ENCODE results near the gene BSN.

BSN gene

DNA sequence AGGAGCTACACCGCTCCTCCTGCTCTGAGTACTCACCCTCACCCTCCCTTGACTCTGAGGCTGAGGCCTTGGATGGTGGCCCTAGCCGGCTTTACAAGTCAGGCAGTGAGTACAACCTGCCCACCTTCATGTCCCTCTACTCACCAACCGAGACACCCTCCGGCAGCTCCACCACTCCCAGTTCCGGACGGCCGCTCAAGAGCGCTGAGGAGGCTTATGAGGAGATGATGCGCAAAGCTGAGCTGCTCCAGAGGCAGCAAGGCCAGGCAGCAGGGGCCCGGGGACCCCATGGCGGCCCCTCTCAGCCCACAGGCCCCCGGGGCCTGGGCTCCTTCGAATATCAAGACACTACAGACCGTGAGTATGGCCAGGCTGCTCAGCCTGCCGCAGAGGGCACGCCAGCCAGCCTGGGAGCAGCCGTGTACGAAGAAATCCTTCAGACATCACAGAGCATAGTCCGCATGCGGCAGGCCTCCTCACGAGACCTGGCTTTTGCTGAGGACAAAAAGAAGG, 98.7 kb downstream of the BSN start:
- Histone ChIP-seq H3K27ac (ENCODE audit: low read length) (no peak overlapping the region), H3K9me3 (ENCODE audit: control insufficient read depth, insufficient read depth, low read length) (no peaks in the 10 kb centered on the region), H3K4me3 (ENCODE audit: low read length) (no peak overlapping the region), H3K4me1 (ENCODE audit: control insufficient read depth, insufficient read depth, low read length) (no peaks in the 10 kb centered on the region), H3K27me3 (ENCODE audit: control insufficient read depth, insufficient read depth, low read length) (no peaks in the 10 kb centered on the region), H3K36me3 (ENCODE audit: control insufficient read depth, insufficient read depth, low read length) (no peaks in the 10 kb centered on the region)
- no peak for DNase-seq (ENCODE audit: low read depth, low spot score)
- no CpG with 5 or more reads among the region's 21 CpGs for WGBS (ENCODE audit: insufficient coverage, insufficient read length)

DNA sequence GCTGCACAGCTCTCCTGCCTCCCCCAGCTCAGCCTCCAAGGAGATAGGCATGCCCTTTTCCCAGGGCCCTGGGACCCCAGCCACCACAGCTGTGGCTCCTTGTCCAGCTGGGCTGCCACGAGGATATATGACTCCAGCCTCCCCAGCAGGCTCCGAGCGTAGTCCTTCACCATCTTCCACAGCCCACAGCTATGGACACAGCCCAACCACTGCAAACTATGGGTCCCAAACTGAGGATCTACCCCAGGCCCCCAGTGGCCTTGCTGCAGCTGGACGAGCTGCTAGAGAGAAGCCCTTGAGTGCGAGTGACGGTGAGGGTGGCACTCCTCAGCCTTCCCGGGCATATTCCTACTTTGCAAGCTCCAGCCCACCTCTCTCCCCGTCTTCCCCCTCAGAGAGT, 99.3 kb downstream of the BSN start:
- H3K9me3 ChIP-seq (ENCODE audit: control insufficient read depth, insufficient read depth, low read length), result no peaks in the 10 kb centered on the region
- H3K27ac ChIP-seq (ENCODE audit: low read length), result no peak overlapping the region
- H3K27me3 ChIP-seq (ENCODE audit: control insufficient read depth, insufficient read depth, low read length), result no peaks in the 10 kb centered on the region
- no peaks in the 10 kb centered on the region for H3K36me3 ChIP-seq (ENCODE audit: control insufficient read depth, insufficient read depth, low read length)
- no CpG with 5 or more reads among the region's 8 CpGs for WGBS (ENCODE audit: insufficient coverage, insufficient read length)
- no peak for DNase-seq (ENCODE audit: low read depth, low spot score)
- H3K4me3 ChIP-seq (ENCODE audit: low read length), result no peak overlapping the region
- no peaks in the 10 kb centered on the region for H3K4me1 ChIP-seq (ENCODE audit: control insufficient read depth, insufficient read depth, low read length)

GRCh38 chr3:49654176-49654825, 100.0 kb downstream of the BSN start:
- no peaks in the 10 kb centered on the region for H3K4me1 ChIP-seq (ENCODE audit: control insufficient read depth, insufficient read depth, low read length)
- no CpG with 5 or more reads among the region's 17 CpGs for whole genome bisulfite sequencing (ENCODE audit: insufficient coverage, insufficient read length)
- H3K36me3 ChIP-seq (ENCODE audit: control insufficient read depth, insufficient read depth, low read length), result no peaks in the 10 kb centered on the region
- no peak overlapping the region for H3K4me3 ChIP-seq (ENCODE audit: low read length)
- DNase-seq (ENCODE audit: low read depth, low spot score), result no peak
- H3K27me3 ChIP-seq (ENCODE audit: control insufficient read depth, insufficient read depth, low read length), result no peaks in the 10 kb centered on the region
- no peaks in the 10 kb centered on the region for H3K9me3 ChIP-seq (ENCODE audit: control insufficient read depth, insufficient read depth, low read length)
- no peak overlapping the region for H3K27ac ChIP-seq (ENCODE audit: low read length)

GRCh38 chr3:49654955-49655556, 100.8 kb downstream of the BSN start:
- H3K36me3 ChIP-seq (ENCODE audit: control insufficient read depth, insufficient read depth, low read length), result no peaks in the 10 kb centered on the region
- no peak for DNase-seq (ENCODE audit: low read depth, low spot score)
- H3K27me3 ChIP-seq (ENCODE audit: control insufficient read depth, insufficient read depth, low read length), result no peaks in the 10 kb centered on the region
- no CpG with 5 or more reads among the region's 10 CpGs for WGBS (ENCODE audit: insufficient coverage, insufficient read length)
- no peaks in the 10 kb centered on the region for H3K9me3 ChIP-seq (ENCODE audit: control insufficient read depth, insufficient read depth, low read length)
- no peak overlapping the region for H3K4me3 ChIP-seq (ENCODE audit: low read length)
- H3K4me1 ChIP-seq (ENCODE audit: control insufficient read depth, insufficient read depth, low read length), result no peaks in the 10 kb centered on the region
- H3K27ac ChIP-seq (ENCODE audit: low read length), result no peak overlapping the region

DNA sequence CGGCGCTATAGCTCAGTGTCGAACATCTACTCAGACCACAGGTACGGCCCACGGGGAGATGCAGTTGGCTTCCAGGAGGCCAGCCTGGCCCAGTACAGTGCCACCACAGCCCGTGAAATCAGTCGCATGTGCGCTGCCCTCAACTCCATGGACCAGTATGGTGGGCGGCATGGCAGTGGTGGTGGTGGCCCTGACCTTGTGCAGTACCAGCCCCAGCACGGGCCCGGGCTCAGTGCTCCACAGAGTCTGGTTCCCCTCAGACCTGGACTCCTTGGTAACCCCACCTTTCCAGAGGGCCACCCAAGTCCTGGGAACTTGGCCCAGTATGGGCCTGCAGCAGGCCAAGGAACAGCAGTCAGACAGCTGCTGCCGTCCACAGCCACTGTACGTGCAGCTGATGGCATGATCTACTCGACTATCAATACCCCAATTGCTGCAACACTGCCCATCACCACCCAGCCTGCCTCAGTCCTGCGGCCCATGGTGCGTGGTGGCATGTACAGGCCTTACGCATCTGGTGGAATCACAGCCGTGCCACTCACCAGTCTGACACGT, 101.5 kb downstream of the BSN start:
- no CpG with 5 or more reads among the region's 19 CpGs for WGBS (ENCODE audit: insufficient coverage, insufficient read length)
- no peak for DNase-seq (ENCODE audit: low read depth, low spot score)
- Histone ChIP-seq H3K27ac (ENCODE audit: low read length) (no peak overlapping the region), H3K27me3 (ENCODE audit: control insufficient read depth, insufficient read depth, low read length) (no peaks in the 10 kb centered on the region), H3K36me3 (ENCODE audit: control insufficient read depth, insufficient read depth, low read length) (no peaks in the 10 kb centered on the region), H3K4me3 (ENCODE audit: low read length) (no peak overlapping the region), H3K9me3 (ENCODE audit: control insufficient read depth, insufficient read depth, low read length) (no peaks in the 10 kb centered on the region), H3K4me1 (ENCODE audit: control insufficient read depth, insufficient read depth, low read length) (no peaks in the 10 kb centered on the region)

DNA sequence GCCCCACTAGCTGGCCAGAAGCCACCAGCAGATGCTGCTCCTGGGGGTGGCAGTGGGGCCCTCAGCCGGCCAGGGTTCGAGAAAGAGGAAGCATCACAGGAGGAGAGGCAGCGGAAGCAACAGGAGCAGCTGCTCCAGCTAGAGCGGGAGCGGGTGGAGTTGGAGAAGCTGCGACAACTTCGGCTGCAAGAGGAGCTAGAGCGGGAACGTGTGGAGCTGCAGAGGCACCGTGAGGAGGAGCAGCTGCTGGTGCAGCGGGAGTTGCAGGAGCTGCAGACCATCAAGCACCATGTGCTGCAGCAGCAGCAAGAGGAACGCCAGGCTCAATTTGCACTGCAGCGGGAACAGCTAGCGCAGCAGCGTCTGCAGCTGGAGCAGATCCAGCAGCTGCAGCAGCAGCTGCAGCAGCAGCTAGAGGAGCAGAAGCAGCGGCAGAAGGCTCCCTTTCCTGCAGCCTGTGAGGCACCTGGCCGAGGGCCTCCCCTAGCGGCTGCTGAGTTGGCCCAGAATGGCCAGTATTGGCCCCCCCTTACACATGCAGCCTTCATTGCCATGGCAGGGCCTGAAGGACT, 102.3 kb downstream of the BSN start:
- DNase-seq (ENCODE audit: low read depth, low spot score), result no peak
- WGBS (ENCODE audit: insufficient coverage, insufficient read length), result no CpG with 5 or more reads among the region's 18 CpGs
- Histone ChIP-seq H3K4me3 (ENCODE audit: low read length) (no peak overlapping the region), H3K4me1 (ENCODE audit: control insufficient read depth, insufficient read depth, low read length) (no peaks in the 10 kb centered on the region), H3K9me3 (ENCODE audit: control insufficient read depth, insufficient read depth, low read length) (no peaks in the 10 kb centered on the region), H3K27me3 (ENCODE audit: control insufficient read depth, insufficient read depth, low read length) (no peaks in the 10 kb centered on the region), H3K27ac (ENCODE audit: low read length) (no peak overlapping the region), H3K36me3 (ENCODE audit: control insufficient read depth, insufficient read depth, low read length) (no peaks in the 10 kb centered on the region)

GRCh38 chr3:49657208-49657915, 103.1 kb downstream of the BSN start:
- Histone ChIP-seq H3K27ac (ENCODE audit: low read length) (no peak overlapping the region), H3K27me3 (ENCODE audit: control insufficient read depth, insufficient read depth, low read length) (no peaks in the 10 kb centered on the region), H3K36me3 (ENCODE audit: control insufficient read depth, insufficient read depth, low read length) (no peaks in the 10 kb centered on the region), H3K4me1 (ENCODE audit: control insufficient read depth, insufficient read depth, low read length) (no peaks in the 10 kb centered on the region), H3K4me3 (ENCODE audit: low read length) (no peak overlapping the region), H3K9me3 (ENCODE audit: control insufficient read depth, insufficient read depth, low read length) (no peaks in the 10 kb centered on the region)
- no CpG with 5 or more reads among the region's 36 CpGs for WGBS (ENCODE audit: insufficient coverage, insufficient read length)
- DNase-seq (ENCODE audit: low read depth, low spot score), result no peak

DNA sequence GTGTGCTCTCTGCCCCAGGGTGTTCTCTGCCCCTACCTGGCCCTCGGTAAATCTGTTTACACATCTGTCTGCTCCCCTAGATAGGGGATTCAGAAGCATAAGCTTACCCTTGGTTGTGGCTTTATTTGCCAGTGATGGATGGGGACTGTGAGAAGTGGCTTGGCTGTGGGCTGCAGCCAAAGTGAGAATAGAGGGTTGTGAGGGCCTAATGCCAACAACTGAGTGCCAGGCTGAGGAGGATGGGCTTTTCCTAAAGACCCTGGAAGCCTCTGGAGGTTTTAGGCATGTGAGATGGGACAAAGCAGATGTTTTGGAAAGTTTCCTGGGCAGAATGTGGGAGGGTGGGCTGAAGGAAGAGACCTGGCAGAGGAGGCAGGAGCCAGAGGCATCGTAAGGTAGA, 104.4 kb downstream of the BSN start:
- no CpG with 5 or more reads among the region's 2 CpGs for WGBS (ENCODE audit: insufficient coverage, insufficient read length)

DNA sequence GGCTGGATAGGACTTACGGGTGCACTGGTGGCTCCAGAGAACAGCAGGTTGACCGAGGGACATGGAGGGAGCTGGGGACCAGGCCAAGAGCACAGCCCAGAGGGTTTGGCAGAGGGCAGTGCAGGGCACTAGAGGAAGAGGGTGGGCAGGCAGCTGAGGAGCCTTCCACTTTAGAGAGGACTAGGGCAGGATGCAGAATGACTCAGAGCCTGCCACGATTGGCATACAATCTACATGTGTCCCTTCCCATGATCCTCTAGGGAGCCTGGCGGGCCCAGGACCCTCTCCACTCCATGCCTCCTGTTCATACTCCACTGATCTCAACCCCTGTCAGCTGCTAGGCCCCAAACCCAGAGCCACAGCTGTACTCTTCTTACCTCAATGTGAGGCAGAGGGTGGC, 105.5 kb downstream of the BSN start:
- Histone ChIP-seq H3K9me3 (ENCODE audit: control insufficient read depth, insufficient read depth, low read length) (no peaks in the 10 kb centered on the region), H3K4me3 (ENCODE audit: low read length) (no peak overlapping the region), H3K27ac (ENCODE audit: low read length) (no peak overlapping the region), H3K36me3 (ENCODE audit: control insufficient read depth, insufficient read depth, low read length) (no peaks in the 10 kb centered on the region), H3K4me1 (ENCODE audit: control insufficient read depth, insufficient read depth, low read length) (no peaks in the 10 kb centered on the region), H3K27me3 (ENCODE audit: control insufficient read depth, insufficient read depth, low read length) (no peaks in the 10 kb centered on the region)
- no peak for DNase-seq (ENCODE audit: low read depth, low spot score)
- WGBS (ENCODE audit: insufficient coverage, insufficient read length), result no CpG with 5 or more reads among the region's 4 CpGs

More for the DNA sequence above, 104.4 kb downstream of the BSN start:
- no peaks in the 10 kb centered on the region for H3K9me3 ChIP-seq (ENCODE audit: control insufficient read depth, insufficient read depth, low read length)
- H3K27ac ChIP-seq (ENCODE audit: low read length), result no peak overlapping the region
- no peak overlapping the region for H3K4me3 ChIP-seq (ENCODE audit: low read length)
- no peaks in the 10 kb centered on the region for H3K36me3 ChIP-seq (ENCODE audit: control insufficient read depth, insufficient read depth, low read length)
- no peak for DNase-seq (ENCODE audit: low read depth, low spot score)
- no peaks in the 10 kb centered on the region for H3K27me3 ChIP-seq (ENCODE audit: control insufficient read depth, insufficient read depth, low read length)
- no peaks in the 10 kb centered on the region for H3K4me1 ChIP-seq (ENCODE audit: control insufficient read depth, insufficient read depth, low read length)

DNA sequence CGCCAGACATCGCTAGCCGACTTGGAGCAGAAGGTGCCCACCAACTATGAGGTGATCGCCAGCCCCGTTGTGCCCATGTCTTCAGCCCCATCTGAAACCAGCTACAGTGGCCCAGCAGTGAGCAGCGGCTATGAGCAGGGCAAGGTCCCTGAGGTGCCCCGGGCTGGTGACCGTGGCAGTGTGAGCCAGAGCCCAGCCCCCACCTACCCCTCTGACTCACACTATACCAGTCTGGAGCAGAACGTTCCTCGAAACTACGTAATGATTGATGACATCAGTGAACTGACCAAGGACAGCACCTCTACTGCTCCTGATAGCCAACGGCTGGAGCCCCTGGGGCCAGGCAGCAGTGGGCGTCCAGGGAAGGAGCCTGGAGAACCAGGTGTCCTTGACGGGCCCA, 107.0 kb downstream of the BSN start:
- Histone ChIP-seq H3K4me1 (ENCODE audit: control insufficient read depth, insufficient read depth, low read length) (no peaks in the 10 kb centered on the region), H3K27ac (ENCODE audit: low read length) (no peak overlapping the region), H3K9me3 (ENCODE audit: control insufficient read depth, insufficient read depth, low read length) (no peaks in the 10 kb centered on the region), H3K36me3 (ENCODE audit: control insufficient read depth, insufficient read depth, low read length) (no peaks in the 10 kb centered on the region), H3K4me3 (ENCODE audit: low read length) (no peak overlapping the region), H3K27me3 (ENCODE audit: control insufficient read depth, insufficient read depth, low read length) (no peaks in the 10 kb centered on the region)
- no peak for DNase-seq (ENCODE audit: low read depth, low spot score)
- WGBS (ENCODE audit: insufficient coverage, insufficient read length), result no CpG with 5 or more reads among the region's 14 CpGs
